ENCODE results near the gene OR6C4.
"Not testable (repeated sequence)": the region's sequence is repeated elsewhere in the genome, so short reads cannot be mapped to it uniquely, and the experiment has no call there.

The OR6C4 gene

DNA sequence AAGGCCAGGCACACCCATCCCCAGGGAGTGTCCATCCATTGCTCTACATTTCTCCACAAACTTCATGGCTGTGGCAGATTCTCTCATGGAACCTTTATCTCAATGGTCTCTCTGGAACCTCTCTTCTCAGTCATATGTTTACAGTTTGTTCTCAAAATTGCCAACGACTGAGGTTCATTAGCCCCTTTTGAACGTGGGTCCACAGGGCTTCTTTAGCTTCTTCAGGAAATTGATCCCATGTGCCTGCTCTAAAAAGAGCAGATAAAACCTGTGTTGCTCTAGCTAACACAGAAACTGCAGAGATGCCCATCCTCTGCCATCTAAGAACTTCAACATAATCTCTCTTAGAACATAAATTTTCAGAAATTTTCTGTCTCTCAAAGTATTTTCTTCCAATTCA is at the start of gene OR6C4:
OR6C4 (plus strand) TSS at position 301 of the 400 bp plus-strand sequence. CDS start 1,625 bp downstream, outside the sequence.
- DNase-seq: no peak

DNA sequence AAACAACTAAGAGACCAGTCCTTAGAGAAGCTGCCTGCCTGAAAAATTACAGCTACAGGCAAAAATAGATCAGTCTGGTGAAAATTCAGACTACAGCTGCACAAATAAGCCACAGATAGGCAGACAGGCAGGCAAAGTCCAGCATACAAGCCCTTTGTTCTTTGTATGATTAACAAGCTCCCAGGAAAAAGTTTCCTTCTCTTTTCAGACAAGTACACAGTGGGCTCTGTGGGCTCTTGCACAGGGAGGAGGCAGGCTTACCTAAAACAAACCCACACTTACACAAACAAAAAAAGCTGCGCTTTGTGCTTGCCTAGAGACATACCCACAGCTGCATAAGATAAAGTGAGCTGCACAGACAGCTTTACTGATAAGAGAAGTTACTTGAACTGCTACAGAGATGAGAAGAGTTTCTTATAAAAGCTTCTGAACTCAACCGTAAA is 49.6 kb upstream of the OR6C4 start:
- no peak for DNase-seq

DNA sequence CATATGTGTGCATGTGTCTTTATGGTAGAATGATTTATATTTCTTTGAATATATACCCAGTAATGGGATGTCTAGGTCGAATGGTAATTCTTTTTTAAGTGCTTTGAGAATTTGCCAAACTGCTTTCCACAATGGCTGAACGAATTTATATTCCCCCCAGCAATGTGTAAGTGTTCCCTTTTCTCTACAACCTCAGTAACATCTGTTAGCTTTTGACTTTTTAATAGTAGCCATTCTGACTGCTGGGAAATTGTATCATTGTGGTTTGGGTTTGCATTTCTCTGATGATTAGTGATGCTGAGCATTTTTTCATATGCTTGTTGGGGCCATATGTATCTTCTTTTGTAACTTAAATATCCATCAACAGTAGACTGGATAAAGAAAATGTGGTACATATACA is 47.8 kb upstream of the OR6C4 start:
- no peak for DNase-seq

DNA sequence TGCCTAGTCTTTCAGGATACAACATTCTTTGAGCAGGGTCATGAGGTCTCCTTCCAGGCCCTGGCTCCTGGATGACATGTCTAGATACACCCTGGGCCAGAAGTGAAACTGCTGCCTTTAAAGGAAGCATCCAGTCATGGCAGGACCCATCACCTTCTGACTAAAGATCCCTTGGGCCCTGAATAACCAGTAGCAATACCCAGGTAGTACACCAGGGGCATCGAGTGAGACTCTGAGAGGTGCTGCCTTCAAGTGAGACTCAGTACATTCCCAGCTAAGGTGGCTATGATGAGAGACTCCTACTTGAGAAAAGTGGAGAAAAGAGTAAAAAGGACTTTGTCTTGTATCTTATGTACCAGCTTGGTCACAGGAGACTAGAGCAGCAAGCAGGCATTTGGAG is 33.7 kb upstream of the OR6C4 start:
- no peak for DNase-seq

DNA sequence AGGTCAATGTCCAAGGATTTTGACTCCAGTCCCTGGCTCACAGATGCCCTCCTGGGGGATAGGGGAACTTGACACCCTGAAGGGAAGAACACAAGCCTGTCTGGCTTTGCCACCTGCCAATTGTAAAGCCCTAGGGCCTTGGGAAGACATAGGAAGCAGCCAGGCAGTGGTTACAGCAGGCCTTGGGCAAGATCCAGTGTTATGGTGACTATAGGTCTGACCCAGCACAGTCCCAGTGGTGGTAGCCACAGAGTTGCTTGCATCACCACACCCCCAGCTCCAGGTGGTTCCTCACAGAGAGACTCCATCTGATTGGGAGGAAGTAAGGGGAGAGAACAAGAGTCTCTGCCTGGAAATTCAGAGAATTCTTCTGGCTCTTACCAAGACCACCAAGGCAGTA is 33.0 kb upstream of the OR6C4 start:
- no peak for DNase-seq

DNA sequence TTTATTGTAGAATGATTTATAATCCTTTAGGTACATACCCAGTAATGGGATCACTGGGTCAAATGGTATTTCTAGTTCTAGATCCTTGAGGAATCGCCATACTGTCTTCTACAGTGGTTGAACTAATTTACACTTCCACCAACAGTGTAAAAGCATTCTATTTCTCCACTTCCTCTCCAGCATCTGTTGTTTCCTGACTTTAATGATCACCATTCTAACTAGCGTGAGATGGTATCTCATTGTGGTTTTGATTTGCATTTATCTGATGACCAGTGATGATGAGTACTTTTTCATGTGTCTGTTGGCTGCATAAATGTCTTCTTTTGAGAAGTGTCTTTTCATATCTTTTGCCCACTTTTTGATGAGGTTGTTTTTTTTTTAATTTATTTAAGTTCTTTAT is 1.2 kb upstream of the OR6C4 start:
- not testable (repeated sequence) for DNase-seq

DNA sequence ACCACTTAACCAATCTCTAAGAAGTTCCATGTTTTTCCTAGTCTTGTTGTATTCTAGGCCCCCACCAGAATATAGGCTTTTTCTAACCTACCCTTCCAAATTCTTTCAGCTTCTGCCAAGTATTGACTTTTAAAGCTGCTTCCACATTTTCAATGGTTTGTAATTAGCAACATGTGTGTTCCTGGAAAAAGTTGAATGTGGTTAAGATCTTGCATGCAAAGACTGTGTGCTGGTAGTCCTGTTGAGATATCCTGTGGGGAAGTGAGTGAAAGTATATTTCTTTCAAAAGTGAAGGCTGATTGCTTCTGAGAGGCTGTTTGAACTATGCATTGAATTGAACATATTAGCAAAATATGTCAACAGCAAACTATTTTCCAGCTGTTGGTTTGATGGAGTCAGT is 646 bp upstream of the OR6C4 start:
- no peak for DNase-seq

DNA sequence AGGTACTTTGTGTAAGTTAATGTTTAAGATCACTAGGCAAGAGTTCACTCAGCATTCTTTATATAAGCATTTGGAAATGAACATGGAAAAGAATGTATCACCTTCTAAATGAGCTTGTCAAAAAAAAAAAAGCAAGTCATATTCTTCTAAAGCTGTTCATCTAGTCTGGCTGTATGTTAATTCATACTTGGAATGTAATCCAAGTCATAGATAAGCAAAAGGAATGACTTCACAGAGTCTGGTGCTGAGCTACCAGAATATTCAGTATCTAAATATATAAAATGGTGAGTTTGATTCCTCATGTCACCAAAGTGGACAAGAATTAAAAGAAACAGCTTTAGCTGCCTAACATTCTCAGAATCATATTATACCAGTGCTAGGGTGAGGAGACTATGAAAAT is 4.9 kb downstream of the OR6C4 start:
- no peak for DNase-seq

DNA sequence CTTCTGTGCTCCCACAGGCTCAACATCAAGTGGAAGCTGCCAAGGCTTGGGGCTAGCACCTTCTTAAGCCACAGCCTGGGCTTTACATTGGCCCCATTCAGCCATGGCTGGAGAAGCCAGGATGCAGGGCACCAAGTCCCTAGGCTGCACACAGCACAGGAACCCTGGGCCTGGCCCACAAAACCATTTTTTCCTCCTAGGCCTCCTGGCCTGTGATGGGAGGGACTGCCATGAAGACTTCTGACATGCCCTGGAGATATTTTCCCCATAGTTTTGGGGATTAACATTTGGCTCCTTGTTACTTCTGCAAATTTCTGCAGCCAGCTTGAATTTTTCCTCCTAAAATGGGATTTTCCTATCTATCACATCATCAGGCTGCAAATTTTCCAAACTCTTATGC is 20.7 kb downstream of the OR6C4 start:
- DNase-seq: not testable (repeated sequence)

DNA sequence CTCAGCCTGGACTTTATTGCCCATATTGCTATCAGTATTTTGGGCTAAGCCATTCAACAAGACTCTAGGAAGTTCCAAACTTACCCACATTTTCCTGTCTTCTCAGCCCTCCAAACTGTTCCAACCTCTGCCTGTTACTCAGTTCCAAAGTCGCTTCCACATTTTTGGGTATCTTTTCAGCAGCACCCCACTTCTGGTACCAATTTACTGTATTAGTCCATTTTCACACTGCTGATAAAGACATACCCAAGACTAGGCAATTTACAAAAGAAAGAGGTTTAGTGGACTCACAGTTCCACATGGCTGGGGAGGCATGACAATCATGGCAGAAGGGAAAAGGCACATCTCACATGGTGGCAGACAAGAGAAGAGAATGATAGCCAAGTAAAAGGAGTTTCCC is 21.3 kb downstream of the OR6C4 start:
- not testable (repeated sequence) for DNase-seq

DNA sequence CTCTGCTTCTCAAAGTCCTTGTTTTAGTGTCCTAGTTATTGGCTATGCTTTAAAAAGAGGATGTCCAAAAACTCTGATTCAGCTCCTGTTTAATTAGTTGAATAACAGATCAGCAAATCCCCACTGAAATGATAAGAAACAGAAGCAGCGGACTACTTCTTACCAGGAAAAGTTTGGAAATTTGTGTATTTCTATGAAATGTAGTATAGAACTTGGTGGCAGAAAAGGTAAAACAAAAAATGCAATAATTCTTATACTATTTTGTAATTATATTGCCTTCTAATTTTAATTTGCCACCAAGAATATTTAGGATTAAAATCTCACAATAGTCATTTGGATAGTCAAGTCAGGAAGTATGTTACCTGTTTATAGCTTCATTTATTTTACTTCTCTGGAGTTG is 22.8 kb downstream of the OR6C4 start, which contains the start of gene OR2AP1:
OR2AP1 (plus strand) TSS at position 301 of the 400 bp plus-strand sequence. CDS start 1,947 bp downstream, outside the sequence.
- no peak for DNase-seq

DNA sequence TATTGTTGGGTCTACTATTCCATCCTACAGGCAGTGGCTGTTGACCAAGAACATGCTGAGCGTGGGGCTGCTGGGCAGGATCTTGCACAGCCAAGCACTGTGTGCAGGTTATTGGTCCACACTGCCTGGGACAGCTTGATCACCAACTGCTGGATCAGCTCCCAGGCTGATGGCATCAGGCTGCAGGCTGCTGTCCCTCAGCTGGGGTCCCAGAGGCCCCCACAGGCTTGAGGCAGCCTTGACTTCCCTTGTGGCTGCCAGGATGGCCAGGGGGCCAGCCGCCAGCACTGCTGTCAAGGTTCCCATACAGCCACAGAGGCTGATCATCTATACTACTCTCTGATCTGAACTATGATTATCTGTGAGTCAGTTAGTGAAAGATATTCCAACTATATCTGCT is 32.7 kb downstream of the OR6C4 start:
- DNase-seq: no peak

DNA sequence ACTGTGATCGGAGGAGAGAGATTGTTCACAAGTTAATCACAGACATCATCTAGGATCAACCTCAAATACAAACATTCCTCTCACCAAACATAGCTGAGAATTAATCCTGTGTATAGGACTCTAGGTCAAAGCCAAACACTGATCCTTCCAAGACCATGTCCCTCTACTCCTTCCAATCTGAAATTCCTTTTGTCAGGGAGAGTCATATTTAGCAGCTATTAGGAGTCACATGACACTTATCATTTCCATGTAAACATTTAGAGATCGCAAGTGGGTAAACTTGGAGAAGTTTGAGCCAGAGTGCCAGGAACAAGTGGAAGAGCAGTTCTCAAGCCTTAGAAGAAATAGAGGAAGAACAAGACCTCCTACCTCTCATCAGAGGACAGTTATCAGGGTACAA is 36.4 kb downstream of the OR6C4 start:
- DNase-seq: no peak

DNA sequence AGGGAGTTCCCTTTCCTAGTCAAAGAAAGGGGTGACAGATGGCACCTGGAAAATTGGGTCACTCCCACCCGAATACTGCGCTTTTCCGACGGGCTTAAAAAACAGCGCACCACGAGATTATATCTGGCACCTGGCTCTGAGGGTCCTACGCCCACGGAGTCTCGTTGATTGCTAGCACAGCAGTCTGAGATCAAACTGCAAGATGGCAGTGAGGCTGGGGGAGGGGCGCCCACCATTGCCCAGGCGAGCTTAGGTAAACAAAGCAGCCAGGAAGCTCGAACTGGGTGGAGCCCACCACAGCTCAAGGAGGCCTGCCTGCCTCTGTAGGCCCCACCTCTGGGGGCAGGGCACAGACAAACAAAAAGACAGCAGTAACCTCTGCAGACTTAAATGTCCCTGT is 40.8 kb downstream of the OR6C4 start:
- not testable (repeated sequence) for DNase-seq

Measured in NCI-H2107 (cell line).